ENCODE results near the gene NSMF.

DNA sequence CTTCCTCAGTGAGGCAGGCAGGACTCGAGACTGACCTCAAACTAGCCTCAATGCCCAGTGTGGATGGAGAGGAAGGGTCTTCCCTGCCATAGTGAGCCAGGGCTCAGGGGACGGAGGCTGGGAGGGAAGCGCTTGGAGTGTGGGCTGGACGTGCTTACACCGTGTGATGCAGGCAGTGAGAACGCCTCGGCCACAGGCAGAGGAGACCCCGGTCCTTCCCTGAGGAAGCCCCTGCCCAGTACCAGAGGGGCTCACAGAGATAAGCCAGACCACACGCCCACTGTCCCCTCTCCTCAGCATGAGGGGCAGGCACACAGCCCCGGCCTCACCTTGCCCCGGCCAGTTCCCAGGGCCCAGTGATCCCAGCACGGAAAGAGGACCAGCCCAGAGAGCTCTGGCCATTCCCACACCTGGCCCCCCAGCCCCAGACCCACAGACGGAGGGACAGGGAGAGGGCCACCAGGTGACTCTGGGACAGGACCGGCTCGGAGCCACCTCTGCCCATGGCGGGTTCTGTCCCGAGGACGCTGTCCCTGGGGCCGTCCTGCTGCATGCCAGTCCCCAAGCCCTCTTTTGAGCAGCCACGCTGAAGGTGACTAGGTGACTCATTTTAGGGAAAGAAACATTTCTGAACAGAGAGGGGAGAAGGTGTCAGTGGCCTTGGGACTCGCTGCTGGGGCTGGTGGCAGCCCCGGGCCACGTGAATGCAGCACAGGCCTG is 6.0 kb upstream of the NSMF start:
- TF ChIP-seq EZH2 (IDR thresholded peaks at IDR 0.05; ENCODE audit: borderline replicate concordance, insufficient read depth, low read depth, low read length, poor library complexity, severe bottlenecking) (no peak), CTCF (IDR thresholded peaks at IDR 0.05) (no peak)

All from B cell (primary cell).